ENCODE data around the gene SLFN12. TPM values are rescaled to one million over a fixed set of nuclear protein-coding genes. Genes with fewer than 3 reads are reported as not detected.
"Not testable (repeated sequence)": the region's sequence is repeated elsewhere in the genome, so short reads cannot be mapped to it uniquely, and the experiment has no call there.

SLFN12 gene
- total and polyA plus RNA-seq, 10 of the 15 experiments (the other 5 are each of a cell fraction or from before 2014, with no cell fraction given), result 8.7 to 18.5 (median 13.4) TPM

GRCh38 chr17:35423761-35424160 lies 8.5 kb downstream of the SLFN12 start:
- Histone ChIP-seq H2AFZ (ENCODE audit: control insufficient read depth, low read depth, low read length) (no peak overlapping the region), H3K27ac (ENCODE audit: control insufficient read depth, insufficient read depth) (no peak overlapping the region), H3K4me2 (ENCODE audit: control insufficient read depth, insufficient read depth) (no peak overlapping the region), H3K9me3 (replicated peaks; ENCODE audit: control insufficient read depth, insufficient read depth, low read length) (no peaks in the 10 kb centered on the region), H3K27me3 (replicated peaks in 1 of 2; ENCODE audit: control insufficient read depth in 2 of 2, insufficient read depth in 2 of 2, low read length in 1 of 2) (no peaks in the 10 kb centered on the region), H3K36me3 (ENCODE audit: control insufficient read depth in 2 of 2, insufficient read depth in 2 of 2, low read length in 1 of 2) (peaks cover 0 to under 1% of the 10 kb centered on the region in 2 experiments; a peak in 2 of 4 replicates), H3K4me3 (no peak overlapping the region), H4K20me1 (ENCODE audit: control insufficient read depth, insufficient read depth) (no peaks in the 10 kb centered on the region), H3K4me1 (ENCODE audit: control insufficient read depth, insufficient read depth, low read length) (peaks cover 2% of the 10 kb centered on the region; the same call in 1 of the 2 replicates), H3K79me2 (ENCODE audit: control insufficient read depth, insufficient read depth, low read length) (peaks cover 7% of the 10 kb centered on the region), H3K9ac (ENCODE audit: control insufficient read depth, insufficient read depth, low read length) (no peak overlapping the region)
- ChIA-PET POLR2A (interaction anchor here (0.6 kb wide), 1 partner anchor 26 kb away, joined by 5 read pairs; no protein-coding TSS in a partner anchor), SMC1A (ENCODE audit: uncharacterized antibody, unreplicated experiment) (interaction anchor here (0.8 kb wide), 1 partner anchor 9 kb away, joined by 4 read pairs; no protein-coding TSS in a partner anchor), CTCF (no interaction called here), RAD21 (ENCODE audit: unreplicated experiment) (no interaction called here)
- TF ChIP-seq BCL11A (IDR thresholded peaks at IDR 0.05; ENCODE audit: low read depth, low read length) (no peak), BACH1 (IDR thresholded peaks at IDR 0.05; ENCODE audit: borderline replicate concordance) (no peak), SIN3A (IDR thresholded peaks at IDR 0.05; ENCODE audit: low read depth, low read length) (no peak), JUND (IDR thresholded peaks at IDR 0.05; ENCODE audit: low read depth, low read length) (no peak), MEF2A (IDR thresholded peaks at IDR 0.05; ENCODE audit: insufficient read depth, low read depth, low read length) (no peak), BHLHE40 (IDR thresholded peaks at IDR 0.05; ENCODE audit: borderline replicate concordance in 1 of 2, low read depth in 2 of 2, low read length in 1 of 2) (no peak), ZNF384 (IDR thresholded peaks at IDR 0.05; ENCODE audit: borderline replicate concordance, low read depth, low read length) (no peak), SRF (IDR thresholded peaks at IDR 0.05; ENCODE audit: low read depth in 2 of 2, low read length in 2 of 2) (no peak), ZSCAN29 (IDR thresholded peaks at IDR 0.05) (no peak), BMI1 (IDR thresholded peaks at IDR 0.05; ENCODE audit: borderline replicate concordance) (no peak), NFYA (IDR thresholded peaks at IDR 0.05; ENCODE audit: borderline replicate concordance, low read depth, low read length) (no peak), ZNF274 (IDR thresholded peaks at IDR 0.05; ENCODE audit: insufficient read depth, insufficient read length) (no peak), POLR2AphosphoS2 (IDR thresholded peaks at IDR 0.05; ENCODE audit: low read depth, low read length) (no peak)
- 92% methylated on average over 4 of the region's 4 CpGs for WGBS (ENCODE audit: insufficient coverage, insufficient replicate concordance, low lambda C conversion rate, missing lambda C conversion rate)
- ATAC-seq, result no peak
- no peak for FAIRE-seq
- no TSS peak for BruUV-seq (replicated peaks)
- no peak for DNase-seq (ENCODE audit: low read depth, low spot score)
- in situ Hi-C loops (cut with MboI) (no loop called here), intact Hi-C loops (cut with micrococcal nuclease; ENCODE audit: unreplicated experiment) (no loop called here)

DNA sequence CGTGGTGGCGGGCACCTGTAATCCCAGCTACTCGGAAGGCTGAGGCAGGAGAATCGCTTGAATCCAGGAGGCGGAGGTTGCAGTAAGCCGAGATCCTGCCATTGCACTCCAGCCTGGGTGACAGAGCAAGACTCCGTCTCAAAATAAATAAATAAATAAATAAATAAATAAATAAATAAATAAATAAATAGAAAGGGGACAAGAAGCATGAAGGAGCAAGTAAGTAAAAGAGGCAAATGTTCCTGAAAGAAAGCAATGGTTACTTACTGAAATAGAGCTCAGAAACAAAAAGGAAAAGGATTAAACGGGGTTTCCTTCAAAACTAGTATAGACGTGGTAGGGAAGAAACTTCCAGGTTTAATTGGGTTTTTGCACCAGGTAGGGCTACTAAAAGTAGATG lies 11.2 kb downstream of the SLFN12 start:
- H3K27me3 ChIP-seq (replicated peaks in 1 of 2; ENCODE audit: control insufficient read depth in 2 of 2, insufficient read depth in 2 of 2, low read length in 1 of 2); H3K4me3 ChIP-seq; H3K4me1 ChIP-seq (ENCODE audit: control insufficient read depth, insufficient read depth, low read length); H4K20me1 ChIP-seq (ENCODE audit: control insufficient read depth, insufficient read depth); FAIRE-seq; POLR2A ChIA-PET; H3K79me2 ChIP-seq (ENCODE audit: control insufficient read depth, insufficient read depth, low read length); RAD21 ChIA-PET (ENCODE audit: unreplicated experiment); H3K4me2 ChIP-seq (ENCODE audit: control insufficient read depth, insufficient read depth); BruUV-seq (replicated peaks); intact Hi-C loops (cut with micrococcal nuclease; ENCODE audit: unreplicated experiment); H2AFZ ChIP-seq (ENCODE audit: control insufficient read depth, low read depth, low read length); H3K9me3 ChIP-seq (replicated peaks; ENCODE audit: control insufficient read depth, insufficient read depth, low read length); H3K27ac ChIP-seq (ENCODE audit: control insufficient read depth, insufficient read depth); DNase-seq (ENCODE audit: low read depth, low spot score); H3K9ac ChIP-seq (ENCODE audit: control insufficient read depth, insufficient read depth, low read length); H3K36me3 ChIP-seq (ENCODE audit: control insufficient read depth in 2 of 2, insufficient read depth in 2 of 2, low read length in 1 of 2); ATAC-seq; in situ Hi-C loops (cut with MboI): not testable (repeated sequence)
- WGBS (ENCODE audit: insufficient coverage, insufficient replicate concordance, low lambda C conversion rate, missing lambda C conversion rate), result 99% methylated on average over 9 of the region's 9 CpGs
- SMC1A ChIA-PET (ENCODE audit: uncharacterized antibody, unreplicated experiment), result interaction anchor here (1.0 to 1.3 kb wide), 3 partner anchors 8 to 16 kb away, joined by 3 to 4 read pairs (median 4); no protein-coding TSS in a partner anchor
- CTCF ChIA-PET, result interaction anchor here (1.0 kb wide), 1 partner anchor 505 kb away, joined by 3 read pairs; no protein-coding TSS in a partner anchor
